NT2/D1 (cell line): ENCODE results near the gene CDH13.
"Not testable (repeated sequence)": the region's sequence is repeated elsewhere in the genome, so short reads cannot be mapped to it uniquely, and the experiment has no call there.

ENCODE experiments used
- DNase-seq: peaks from one replicate; pipeline ENCODE4 v3.0.0-alpha.2; 2011; ENCODE audit warnings: low read depth, low spot score
- H3K27me3 ChIP-seq: 2 replicates; pipeline ENCODE4 v1.6.0; 2011; ENCODE audit warnings: mild to moderate bottlenecking; ENCODE audit not compliant: insufficient read length, insufficient read depth
- H3K36me3 ChIP-seq: 2 replicates; pipeline ENCODE4 v1.6.1; 2011; ENCODE audit warnings: mild to moderate bottlenecking, low read length, mixed read lengths; ENCODE audit not compliant: insufficient read depth, insufficient read length
- H3K4me1 ChIP-seq: 2 replicates; pipeline ENCODE4 v1.5.1; 2011; ENCODE audit not compliant: insufficient read depth, insufficient read length
- H3K4me3 ChIP-seq: 2 replicates; pipeline ENCODE4 v1.5.1; 2011; ENCODE audit warnings: low read depth; ENCODE audit not compliant: insufficient read length
- H3K9ac ChIP-seq: 2 replicates; pipeline ENCODE4 v1.6.0; 2011; ENCODE audit warnings: low read depth; ENCODE audit not compliant: insufficient read length
- H3K9me3 ChIP-seq: 2 replicates; pipeline ENCODE4 v1.5.1; 2011; ENCODE audit warnings: mild to moderate bottlenecking, low read length; ENCODE audit not compliant: insufficient read depth
- SUZ12 ChIP-seq: IDR thresholded peaks from 2 replicates; pipeline ENCODE4 v1.6.1; 2011; ENCODE audit not compliant: insufficient read length, insufficient read depth; ENCODE audit errors: extremely low read depth
- YY1 ChIP-seq: IDR thresholded peaks from 2 replicates; pipeline ENCODE4 v1.6.1; 2011; ENCODE audit not compliant: insufficient read length, insufficient read depth
- ZNF274 ChIP-seq: IDR thresholded peaks from 2 replicates; pipeline ENCODE4 v1.6.1; 2011; ENCODE audit warnings: mild to moderate bottlenecking, low read depth, low read length

Gene CDH13

GRCh38 chr16:82917886-82918595 is 291.3 kb downstream of the CDH13 start:
- Histone ChIP-seq H3K27me3 (no peaks in the 10 kb centered on the region), H3K4me1 (no peaks in the 10 kb centered on the region), H3K4me3 (no peak overlapping the region), H3K36me3 (no peaks in the 10 kb centered on the region), H3K9ac (no peak overlapping the region), H3K9me3 (peaks cover 6% of the 10 kb centered on the region; the same call in 1 of the 2 replicates)
- no peak for DNase-seq
- TF ChIP-seq YY1, result no peak
- no peak for TF ChIP-seq ZNF274
- TF ChIP-seq SUZ12, result no peak

- Histone ChIP-seq H3K9me3 (peaks cover 6% of the 10 kb centered on the region; the same call in 1 of the 2 replicates), H3K9ac (no peak overlapping the region), H3K4me3 (no peak overlapping the region), H3K36me3 (no peaks in the 10 kb centered on the region), H3K4me1 (no peaks in the 10 kb centered on the region), H3K27me3 (no peaks in the 10 kb centered on the region)
- no peak for TF ChIP-seq YY1
- TF ChIP-seq SUZ12, result no peak
- no peak for TF ChIP-seq ZNF274
- DNase-seq, result no peak
Measured at GRCh38 chr16:82924075-82924854, 297.5 kb downstream of the CDH13 start.

DNA sequence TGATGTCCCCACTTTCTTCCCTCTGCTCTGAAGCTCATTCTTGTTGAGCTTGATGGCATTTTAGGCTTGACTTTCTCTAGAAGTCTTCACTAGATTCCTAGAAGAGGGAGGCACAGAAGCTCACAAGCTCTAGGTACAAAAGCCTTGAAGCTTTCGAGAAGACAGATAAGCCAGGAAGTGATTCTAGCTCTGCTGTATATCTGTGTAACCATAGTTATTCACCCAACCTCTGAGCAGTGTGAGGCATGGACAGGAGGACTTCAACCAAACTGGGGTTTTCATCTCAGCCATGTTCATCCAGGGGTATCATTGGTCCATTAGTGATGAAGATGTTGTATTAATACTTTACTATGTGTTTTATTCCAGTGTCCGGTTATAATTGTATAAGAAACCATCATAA is 299.7 kb downstream of the CDH13 start:
- DNase-seq, result no peak
- Histone ChIP-seq H3K4me3 (no peak overlapping the region), H3K36me3 (no peaks in the 10 kb centered on the region), H3K9me3 (no peaks in the 10 kb centered on the region), H3K4me1 (no peaks in the 10 kb centered on the region), H3K9ac (no peak overlapping the region), H3K27me3 (no peaks in the 10 kb centered on the region)
- TF ChIP-seq YY1, result no peak

DNA sequence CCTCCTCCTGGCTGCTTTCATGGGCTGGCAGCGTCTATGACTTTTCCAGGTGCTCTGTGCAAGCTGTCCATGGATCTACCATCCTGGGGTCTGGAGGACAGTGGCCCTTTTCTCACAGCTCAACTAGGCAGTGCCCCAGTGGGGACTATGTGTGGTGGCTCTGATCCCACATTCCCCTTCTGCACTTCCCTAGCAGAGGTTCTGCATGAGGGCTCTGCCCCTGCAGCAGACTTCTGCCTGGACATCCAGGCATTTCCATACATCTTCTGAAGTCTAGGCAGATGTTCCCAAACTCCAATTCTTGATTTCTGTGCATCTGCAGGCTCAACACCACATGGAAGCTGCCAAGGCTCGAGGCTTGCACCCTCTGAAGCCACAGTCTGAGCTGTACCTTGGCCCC is 307.2 kb downstream of the CDH13 start:
- DNase-seq, H3K36me3 ChIP-seq, H3K27me3 ChIP-seq, H3K4me1 ChIP-seq, H3K4me3 ChIP-seq, H3K9ac ChIP-seq: not testable (repeated sequence)
- H3K9me3 ChIP-seq, result peaks cover 35% of the 10 kb centered on the region

DNA sequence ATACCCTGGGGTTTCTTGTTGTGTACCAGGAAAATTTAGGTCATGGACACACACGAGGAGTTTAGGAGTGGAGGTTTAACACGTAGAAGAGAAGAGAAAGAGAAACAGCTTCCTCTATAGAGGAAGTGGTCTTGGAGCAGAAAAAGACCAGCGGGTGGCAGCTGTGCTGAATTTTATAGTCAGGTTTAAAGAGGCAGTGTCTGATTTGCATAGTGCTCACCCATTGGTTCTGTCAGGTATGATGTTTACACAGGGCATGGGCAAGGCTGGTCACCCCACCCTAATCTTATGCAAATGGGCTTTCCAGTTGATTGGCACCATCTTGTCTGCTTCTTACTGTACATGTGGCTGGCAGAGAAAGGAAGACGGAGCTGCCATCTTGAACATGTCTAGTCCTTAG is 309.0 kb downstream of the CDH13 start:
- no peaks in the 10 kb centered on the region for H3K36me3 ChIP-seq
- H3K4me3 ChIP-seq, result no peak overlapping the region
- no peak overlapping the region for H3K9ac ChIP-seq
- H3K9me3 ChIP-seq, result peaks cover 35% of the 10 kb centered on the region
- H3K27me3 ChIP-seq, result no peaks in the 10 kb centered on the region
- no peak for DNase-seq
- H3K4me1 ChIP-seq, result no peaks in the 10 kb centered on the region
- no peak for TF ChIP-seq YY1
- TF ChIP-seq ZNF274, result no peak
- TF ChIP-seq SUZ12, result no peak

GRCh38 chr16:82936941-82937551 is 310.3 kb downstream of the CDH13 start:
- Histone ChIP-seq H3K9me3 (peaks cover 35% of the 10 kb centered on the region), H3K36me3 (no peaks in the 10 kb centered on the region), H3K27me3 (no peaks in the 10 kb centered on the region), H3K4me1 (no peaks in the 10 kb centered on the region), H3K9ac (no peak overlapping the region), H3K4me3 (no peak overlapping the region)
- no peak for DNase-seq
- no peak for TF ChIP-seq ZNF274

DNA sequence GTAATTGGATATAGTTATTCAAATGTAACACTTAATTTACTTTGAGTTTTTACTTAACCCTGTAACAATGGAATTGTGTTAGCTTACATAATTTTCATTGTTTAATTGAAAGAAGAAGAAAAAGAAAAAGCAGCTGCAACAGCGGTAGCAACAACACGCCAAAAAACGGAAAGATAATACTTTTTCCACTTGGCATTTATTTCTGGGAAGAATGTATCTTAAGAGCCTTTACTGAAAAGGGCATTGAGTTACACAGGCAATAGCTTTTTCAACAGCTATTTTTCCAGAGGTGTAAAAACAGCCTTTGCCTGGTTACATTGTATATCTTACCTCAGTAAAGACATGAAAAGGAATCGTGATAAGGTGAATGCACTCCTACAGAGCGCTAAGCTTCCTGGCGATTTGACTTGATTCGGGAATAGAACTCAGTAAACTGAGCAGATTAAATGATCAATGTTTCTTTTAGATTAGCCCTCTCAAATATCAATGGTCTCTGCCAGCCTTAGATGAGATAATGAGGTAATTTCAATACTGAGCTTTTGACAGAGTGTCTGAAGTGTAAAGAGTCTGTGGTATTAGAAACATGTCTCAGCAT is 311.3 kb downstream of the CDH13 start:
- Histone ChIP-seq H3K27me3 (no peaks in the 10 kb centered on the region), H3K9me3 (peaks cover 29% of the 10 kb centered on the region), H3K4me1 (no peaks in the 10 kb centered on the region), H3K36me3 (no peaks in the 10 kb centered on the region), H3K4me3 (no peak overlapping the region), H3K9ac (no peak overlapping the region)
- DNase-seq, result no peak
- TF ChIP-seq SUZ12 (no peak), ZNF274 (no peak), YY1 (no peak)
